ENCODE measurements around the gene ABCD3.
A peak's percentile ranks its signal among the peaks of the same experiment; 100 is the strongest.

Gene ABCD3

GRCh38 chr1:94535879-94536278 is 117.7 kb downstream of the ABCD3 start:
- peaks cover 31% of the 10 kb centered on the region for H3K36me3 ChIP-seq (ENCODE audit: insufficient read depth, low read length)
- no peaks in the 10 kb centered on the region for H3K9me3 ChIP-seq (ENCODE audit: control insufficient read depth, insufficient read depth, low read length)
- no peaks in the 10 kb centered on the region; the same call in 1 of the 2 replicates for H3K4me1 ChIP-seq (ENCODE audit: insufficient read depth, low read length)
- H3K9ac ChIP-seq (ENCODE audit: low read depth, low read length) = no peak overlapping the region

GRCh38 chr1:94537254-94537653 is 119.1 kb downstream of the ABCD3 start:
- Histone ChIP-seq H3K36me3 (ENCODE audit: insufficient read depth, low read length) (peaks cover 25% of the 10 kb centered on the region), H3K9me3 (ENCODE audit: control insufficient read depth, insufficient read depth, low read length) (no peaks in the 10 kb centered on the region), H3K9ac (ENCODE audit: low read depth, low read length) (no peak overlapping the region), H3K4me1 (ENCODE audit: insufficient read depth, low read length) (no peaks in the 10 kb centered on the region; the same call in 1 of the 2 replicates)

- Histone ChIP-seq H3K4me1 (ENCODE audit: insufficient read depth, low read length) (peaks cover 2% of the 10 kb centered on the region), H3K36me3 (ENCODE audit: insufficient read depth, low read length) (peaks cover 16% of the 10 kb centered on the region), H3K9me3 (ENCODE audit: control insufficient read depth, insufficient read depth, low read length) (no peaks in the 10 kb centered on the region), H3K9ac (ENCODE audit: low read depth, low read length) (no peak overlapping the region)
Measured at GRCh38 chr1:94538243-94538827, 120.1 kb downstream of the ABCD3 start.

GRCh38 chr1:94539496-94539895 is 121.3 kb downstream of the ABCD3 start:
- Histone ChIP-seq H3K4me1 (ENCODE audit: insufficient read depth, low read length) (peaks cover 9% of the 10 kb centered on the region), H3K36me3 (ENCODE audit: insufficient read depth, low read length) (peaks cover 16% of the 10 kb centered on the region), H3K9ac (ENCODE audit: low read depth, low read length) (peak overlapping the region; percentile 85; the same call in 1 of the 2 replicates), H3K9me3 (ENCODE audit: control insufficient read depth, insufficient read depth, low read length) (no peaks in the 10 kb centered on the region)

- H3K4me1 ChIP-seq (ENCODE audit: insufficient read depth, low read length) = peaks cover 9% of the 10 kb centered on the region
- peak overlapping the region; percentile 85 for H3K9ac ChIP-seq (ENCODE audit: low read depth, low read length)
- no peaks in the 10 kb centered on the region for H3K9me3 ChIP-seq (ENCODE audit: control insufficient read depth, insufficient read depth, low read length)
- H3K36me3 ChIP-seq (ENCODE audit: insufficient read depth, low read length) = peaks cover 9% of the 10 kb centered on the region
Measured at GRCh38 chr1:94540440-94541245, 122.5 kb downstream of the ABCD3 start.

GRCh38 chr1:94541246-94542087 is 123.3 kb downstream of the ABCD3 start, which contains the start of gene F3:
F3 (minus strand) TSS chr1:94541759; CDS start chr1:94541636, 123 bp downstream.
- Histone ChIP-seq H3K36me3 (ENCODE audit: insufficient read depth, low read length) (peaks cover under 1% of the 10 kb centered on the region; the same call in 1 of the 2 replicates), H3K9ac (ENCODE audit: low read depth, low read length) (peak within 1 kb of the TSS; percentile 94), H3K9me3 (ENCODE audit: control insufficient read depth, insufficient read depth, low read length) (no peaks in the 10 kb centered on the region), H3K4me1 (ENCODE audit: insufficient read depth, low read length) (peaks cover 9% of the 10 kb centered on the region)

- Histone ChIP-seq H3K9me3 (ENCODE audit: control insufficient read depth, insufficient read depth, low read length) (no peaks in the 10 kb centered on the region), H3K36me3 (ENCODE audit: insufficient read depth, low read length) (no peaks in the 10 kb centered on the region), H3K9ac (ENCODE audit: low read depth, low read length) (peak overlapping the region; percentile 94), H3K4me1 (ENCODE audit: insufficient read depth, low read length) (peaks cover 9% of the 10 kb centered on the region)
Measured at GRCh38 chr1:94542088-94542870, 124.1 kb downstream of the ABCD3 start.

- Histone ChIP-seq H3K4me1 (ENCODE audit: insufficient read depth, low read length) (peaks cover 9% of the 10 kb centered on the region), H3K9ac (ENCODE audit: low read depth, low read length) (peak overlapping the region; percentile 94), H3K36me3 (ENCODE audit: insufficient read depth, low read length) (no peaks in the 10 kb centered on the region), H3K9me3 (ENCODE audit: control insufficient read depth, insufficient read depth, low read length) (no peaks in the 10 kb centered on the region)
Measured at GRCh38 chr1:94543001-94543400, 124.8 kb downstream of the ABCD3 start.

- Histone ChIP-seq H3K9me3 (ENCODE audit: control insufficient read depth, insufficient read depth, low read length) (no peaks in the 10 kb centered on the region), H3K9ac (ENCODE audit: low read depth, low read length) (no peak overlapping the region; the same call in 1 of the 2 replicates), H3K4me1 (ENCODE audit: insufficient read depth, low read length) (peaks cover 9% of the 10 kb centered on the region), H3K36me3 (ENCODE audit: insufficient read depth, low read length) (no peaks in the 10 kb centered on the region)
Measured at GRCh38 chr1:94543893-94544635, 125.9 kb downstream of the ABCD3 start.

- Histone ChIP-seq H3K4me1 (ENCODE audit: insufficient read depth, low read length) (peaks cover 9% of the 10 kb centered on the region), H3K9me3 (ENCODE audit: control insufficient read depth, insufficient read depth, low read length) (no peaks in the 10 kb centered on the region), H3K36me3 (ENCODE audit: insufficient read depth, low read length) (no peaks in the 10 kb centered on the region), H3K9ac (ENCODE audit: low read depth, low read length) (no peak overlapping the region)
Measured at GRCh38 chr1:94544706-94545490, 126.7 kb downstream of the ABCD3 start.

- H3K9ac ChIP-seq (ENCODE audit: low read depth, low read length) = no peak overlapping the region
- no peaks in the 10 kb centered on the region for H3K9me3 ChIP-seq (ENCODE audit: control insufficient read depth, insufficient read depth, low read length)
- H3K4me1 ChIP-seq (ENCODE audit: insufficient read depth, low read length) = peaks cover 30% of the 10 kb centered on the region
- no peaks in the 10 kb centered on the region for H3K36me3 ChIP-seq (ENCODE audit: insufficient read depth, low read length)
Measured at GRCh38 chr1:94549706-94550105, 131.5 kb downstream of the ABCD3 start.

GRCh38 chr1:94550396-94550795 is 132.2 kb downstream of the ABCD3 start:
- peaks cover 35% of the 10 kb centered on the region for H3K4me1 ChIP-seq (ENCODE audit: insufficient read depth, low read length)
- H3K36me3 ChIP-seq (ENCODE audit: insufficient read depth, low read length) = no peaks in the 10 kb centered on the region
- H3K9ac ChIP-seq (ENCODE audit: low read depth, low read length) = no peak overlapping the region

More at GRCh38 chr1:94550396-94550795, 132.2 kb downstream of the ABCD3 start:
- no peaks in the 10 kb centered on the region for H3K9me3 ChIP-seq (ENCODE audit: control insufficient read depth, insufficient read depth, low read length)

Data from ES-I3 (cell line).